ENCODE measurements around the gene CACNA1F.
A peak's percentile ranks its signal among the peaks of the same experiment; 100 is the strongest.

CACNA1F gene

DNA sequence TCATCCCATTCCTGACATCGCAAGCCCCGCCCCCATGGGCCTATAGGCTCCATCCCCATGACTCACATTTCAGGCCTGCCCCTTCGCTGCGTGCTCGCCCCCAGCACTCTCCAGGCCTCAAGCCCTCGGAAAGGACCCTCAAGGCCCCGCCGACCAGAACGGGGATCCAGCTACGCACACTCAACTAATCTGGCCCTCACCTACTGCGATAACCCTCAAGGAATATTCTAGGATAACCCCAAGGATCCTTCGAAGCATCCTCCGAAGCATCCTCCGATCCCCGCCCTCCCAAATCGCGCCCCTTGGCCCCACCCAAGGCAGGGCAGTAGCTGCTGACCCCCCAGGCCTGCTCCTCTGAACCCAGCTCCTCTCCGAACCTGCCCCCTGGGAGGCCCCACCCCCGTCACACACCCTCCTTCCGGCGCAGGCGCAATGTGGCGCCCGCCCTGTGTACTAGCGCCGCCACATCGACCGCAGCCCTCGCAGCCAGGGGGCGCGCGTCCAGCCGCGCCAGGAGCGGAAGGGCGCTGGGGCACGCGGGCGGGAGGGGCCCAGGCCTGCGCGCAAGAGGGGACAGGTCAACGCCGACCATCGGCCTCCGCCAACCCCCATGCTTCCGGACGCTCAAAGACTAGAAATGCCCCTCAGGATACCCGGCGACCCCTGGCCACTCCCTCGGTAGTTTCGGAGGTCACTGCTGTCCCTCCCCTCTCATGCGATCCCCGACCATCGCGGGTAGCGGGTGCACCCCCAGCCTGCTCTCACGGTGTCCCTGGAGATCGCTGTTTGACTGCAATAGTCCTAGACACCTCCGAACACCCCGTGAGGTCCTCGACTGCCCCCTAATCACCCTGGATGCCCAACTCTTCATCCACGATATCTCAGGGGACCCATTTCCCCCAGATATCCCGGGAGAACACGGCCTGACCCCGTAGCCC lies 77.0 kb downstream of the CACNA1F start:
- H3K4me3 ChIP-seq (ENCODE audit: insufficient read depth, low read depth, low read length, poor library complexity, severe bottlenecking), result peak overlapping the region; percentile 56
- H3K27me3 ChIP-seq (replicated peaks; ENCODE audit: control insufficient read depth, insufficient read depth, low read length, poor library complexity, severe bottlenecking), result no peaks in the 10 kb centered on the region
- no peaks in the 10 kb centered on the region for H3K9me3 ChIP-seq (ENCODE audit: control insufficient read depth, low read length)
- H3K27ac ChIP-seq (ENCODE audit: insufficient read depth, low read length, poor library complexity, severe bottlenecking), result peak overlapping the region; percentile 87
- peak; percentile 72 to 78 (median 76) for DNase-seq
- no peaks in the 10 kb centered on the region for H3K36me3 ChIP-seq (ENCODE audit: control insufficient read depth, insufficient read depth, low read length)
- H3K4me1 ChIP-seq (ENCODE audit: control insufficient read depth, insufficient read depth, low read length, poor library complexity, severe bottlenecking), result no peaks in the 10 kb centered on the region

DNA sequence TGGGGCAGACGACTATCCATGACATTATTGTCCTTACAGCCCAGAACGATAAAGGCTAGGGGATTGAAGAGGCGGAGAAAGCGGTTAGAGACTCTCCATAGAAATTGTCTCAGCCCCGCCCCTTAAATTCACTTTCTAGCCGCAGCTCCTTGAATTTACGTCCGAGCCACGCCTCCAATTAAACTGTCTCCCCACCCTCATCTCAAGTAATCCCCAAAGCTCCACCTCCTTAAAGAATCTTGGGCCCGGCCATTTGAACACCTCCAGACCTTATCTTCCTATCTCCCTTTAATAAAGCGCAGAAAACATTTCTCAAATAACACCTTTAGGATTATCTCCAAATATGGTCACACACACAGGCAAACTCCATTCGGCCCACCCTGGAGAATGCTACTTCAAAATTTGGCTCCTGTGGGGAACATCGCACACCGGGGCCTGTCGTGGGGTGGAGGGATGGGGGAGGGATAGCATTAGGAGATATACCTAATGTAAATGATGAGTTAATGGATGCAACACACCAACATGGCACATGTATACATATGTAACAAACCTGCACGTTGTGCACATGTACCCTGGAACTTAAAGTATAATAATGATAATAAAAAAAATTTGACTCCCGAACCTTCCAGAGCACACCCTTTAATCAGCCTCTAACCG lies 77.8 kb downstream of the CACNA1F start:
- H3K4me3 ChIP-seq (ENCODE audit: insufficient read depth, low read depth, low read length, poor library complexity, severe bottlenecking), result peak overlapping the region; percentile 56
- H3K36me3 ChIP-seq (ENCODE audit: control insufficient read depth, insufficient read depth, low read length), result no peaks in the 10 kb centered on the region
- H3K27me3 ChIP-seq (replicated peaks; ENCODE audit: control insufficient read depth, insufficient read depth, low read length, poor library complexity, severe bottlenecking), result no peaks in the 10 kb centered on the region
- no peaks in the 10 kb centered on the region for H3K4me1 ChIP-seq (ENCODE audit: control insufficient read depth, insufficient read depth, low read length, poor library complexity, severe bottlenecking)
- peak in 1 of 3 donors; percentile 27 for DNase-seq
- H3K27ac ChIP-seq (ENCODE audit: insufficient read depth, low read length, poor library complexity, severe bottlenecking), result peak overlapping the region; percentile 87
- no peaks in the 10 kb centered on the region for H3K9me3 ChIP-seq (ENCODE audit: control insufficient read depth, low read length)

Data from effector memory CD4-positive, alpha-beta T cell (primary cell).